Astrocyte (in vitro differentiated cells and primary cell): ENCODE data around the gene DPP7. TPM values are rescaled to one million over a fixed set of nuclear protein-coding genes. Genes with fewer than 3 reads are reported as not detected.

ENCODE experiments used
- DNase-seq: peaks from one replicate; pipeline ENCODE4 v3.0.0-alpha.2; 2010; ENCODE audit warnings: low read depth
- FAIRE-seq: peaks from 2 replicates; lab custom pipeline; 2011; peaks lifted over from hg19 to GRCh38; lab: Jason Lieb, UNC
- H2AFZ ChIP-seq: 2 replicates; pipeline ENCODE4 v1.6.0; 2012; ENCODE audit warnings: low read depth, low read length, inconsistent platforms
- H3K27ac ChIP-seq: 2 replicates; pipeline ENCODE4 v1.5.1; 2011; ENCODE audit warnings: low read depth, low read length, inconsistent platforms
- H3K27me3 ChIP-seq: 2 replicates; pipeline ENCODE4 v1.6.0; 2011; ENCODE audit warnings: low read length, inconsistent platforms; ENCODE audit not compliant: insufficient read depth
- H3K36me3 ChIP-seq: 2 replicates; pipeline ENCODE4 v1.5.1; 2011; ENCODE audit warnings: low read length, inconsistent platforms; ENCODE audit not compliant: insufficient read depth
- H3K4me1 ChIP-seq: 2 replicates; pipeline ENCODE4 v1.5.1; 2011; ENCODE audit warnings: low read length, inconsistent platforms; ENCODE audit not compliant: insufficient read depth
- H3K4me2 ChIP-seq: 2 replicates; pipeline ENCODE4 v1.6.0; 2012; ENCODE audit warnings: low read length, inconsistent platforms
- H3K4me3 ChIP-seq: 2 replicates; pipeline ENCODE4 v1.5.1; 2011; ENCODE audit warnings: low read depth, mild to moderate bottlenecking, low read length, inconsistent platforms; ENCODE audit not compliant: insufficient read depth
- H3K79me2 ChIP-seq: 2 replicates; pipeline ENCODE4 v1.6.0; 2012; ENCODE audit warnings: mild to moderate bottlenecking, low read length, inconsistent platforms; ENCODE audit not compliant: insufficient read depth
- H3K9ac ChIP-seq: 2 replicates; pipeline ENCODE4 v1.6.0; 2012; ENCODE audit warnings: mild to moderate bottlenecking, low read length, inconsistent platforms
- H3K9me3 ChIP-seq: 2 replicates; pipeline ENCODE4 v1.5.1; 2012; ENCODE audit warnings: low read depth, mild to moderate bottlenecking, low read length, inconsistent platforms; ENCODE audit not compliant: insufficient read depth
- H4K20me1 ChIP-seq: 2 replicates; pipeline ENCODE4 v1.6.0; 2012; ENCODE audit warnings: low read length, inconsistent platforms; ENCODE audit not compliant: insufficient read depth
- H3K27ac Mint-ChIP-seq: one replicate; pipeline ENCODE4 v1.8.0; 2021; ENCODE audit warnings: mild to moderate bottlenecking, mixed read lengths; ENCODE audit not compliant: unreplicated experiment
- H3K27me3 Mint-ChIP-seq: one replicate; pipeline ENCODE4 v1.8.0; 2021; ENCODE audit warnings: low read depth, mixed read lengths; ENCODE audit not compliant: unreplicated experiment
- H3K36me3 Mint-ChIP-seq: one replicate; pipeline ENCODE4 v1.8.0; 2021; ENCODE audit warnings: low read depth, mixed read lengths; ENCODE audit not compliant: unreplicated experiment
- H3K4me1 Mint-ChIP-seq: one replicate; pipeline ENCODE4 v1.8.0; 2021; ENCODE audit warnings: low read depth, mixed read lengths; ENCODE audit not compliant: unreplicated experiment
- H3K4me3 Mint-ChIP-seq: one replicate; pipeline ENCODE4 v1.8.0; 2021; ENCODE audit warnings: mild to moderate bottlenecking, moderate library complexity, mixed read lengths; ENCODE audit not compliant: unreplicated experiment
- H3K9me3 Mint-ChIP-seq: one replicate; pipeline ENCODE4 v1.8.0; 2021; ENCODE audit warnings: mild to moderate bottlenecking, mixed read lengths; ENCODE audit not compliant: unreplicated experiment
- CTCF ChIP-seq: IDR thresholded peaks from 2 replicates; pipeline ENCODE4 v1.5.1; 2011; ENCODE audit warnings: low read depth, mild to moderate bottlenecking, inconsistent platforms, low read length, moderate library complexity; ENCODE audit not compliant: insufficient read depth
- EZH2 ChIP-seq: IDR thresholded peaks from 2 replicates; pipeline ENCODE4 v1.6.1; 2012; ENCODE audit warnings: mild to moderate bottlenecking, low read length, inconsistent platforms; ENCODE audit not compliant: insufficient read depth
- total RNA-seq: library from RNA; stranded (reverse); gene quantifications from 2 replicates; pipeline ENCODE4 v1.2.1, GENCODE V29; 2021

DPP7 gene
- total RNA-seq, 1 donor from 2014 or later: 53.8 TPM

- no peaks in the 10 kb centered on the region for H3K79me2 ChIP-seq
- H3K36me3 ChIP-seq: no peaks in the 10 kb centered on the region
- peaks cover 14% of the 10 kb centered on the region for H4K20me1 ChIP-seq
- no peak overlapping the region for H3K27ac Mint-ChIP-seq
- DNase-seq: no peak
- no peak for FAIRE-seq
- H3K9me3 ChIP-seq: no peaks in the 10 kb centered on the region
- H3K4me1 Mint-ChIP-seq: no peaks in the 10 kb centered on the region
- H3K4me3 Mint-ChIP-seq: no peak overlapping the region
- H3K27me3 Mint-ChIP-seq: peaks cover 15% of the 10 kb centered on the region
- peak overlapping the region; percentile 39 for H3K4me3 ChIP-seq
- no peaks in the 10 kb centered on the region for H3K27me3 ChIP-seq
- H2AFZ ChIP-seq: no peak overlapping the region
- H3K9ac ChIP-seq: no peak overlapping the region
- no peak for TF ChIP-seq EZH2
- TF ChIP-seq CTCF: no peak
- H3K4me2 ChIP-seq: peak overlapping the region; percentile 86
- H3K27ac ChIP-seq: no peak overlapping the region
- peaks cover 3% of the 10 kb centered on the region for H3K36me3 Mint-ChIP-seq
- H3K9me3 Mint-ChIP-seq: no peaks in the 10 kb centered on the region
- H3K4me1 ChIP-seq: peaks cover 9% of the 10 kb centered on the region
These were observed 45.7 kb downstream of the DPP7 start for GRCh38 chr9:137068539-137069507.

- H3K9me3 ChIP-seq: no peaks in the 10 kb centered on the region
- Mint-ChIP-seq H3K27me3 (peaks cover 12% of the 10 kb centered on the region), H3K27ac (no peak overlapping the region), H3K9me3 (no peaks in the 10 kb centered on the region), H3K36me3 (peaks cover 3% of the 10 kb centered on the region), H3K4me1 (no peaks in the 10 kb centered on the region), H3K4me3 (no peak overlapping the region)
- DNase-seq (peak; percentile 55), FAIRE-seq (no peak)
- TF ChIP-seq EZH2 (no peak), CTCF (peak; percentile 67)
- H3K9ac ChIP-seq: no peak overlapping the region
- no peak overlapping the region for H2AFZ ChIP-seq
- peaks cover 14% of the 10 kb centered on the region for H4K20me1 ChIP-seq
- H3K79me2 ChIP-seq: no peaks in the 10 kb centered on the region
- no peaks in the 10 kb centered on the region for H3K27me3 ChIP-seq
- no peak overlapping the region for H3K4me2 ChIP-seq
- H3K36me3 ChIP-seq: no peaks in the 10 kb centered on the region
- no peak overlapping the region for H3K4me3 ChIP-seq
- no peak overlapping the region for H3K27ac ChIP-seq
- peaks cover 9% of the 10 kb centered on the region for H3K4me1 ChIP-seq
These were observed 46.5 kb downstream of the DPP7 start for GRCh38 chr9:137067860-137068538.
